Measurements from ENCODE around the gene LGI4.
A peak's percentile ranks its signal among the peaks of the same experiment; 100 is the strongest.

Gene LGI4

GRCh38 chr19:35118268-35119020 is 16.4 kb downstream of the LGI4 start:
- H3K4me3 ChIP-seq (ENCODE audit: low read depth, low read length): no peak overlapping the region
- DNase-seq (ENCODE audit: low read depth): no peak
- in situ Hi-C loops (cut with HindIII; ENCODE audit: low sequenced_read_pairs): no loop called here
- no peak for TF ChIP-seq CTCF (IDR thresholded peaks at IDR 0.05; ENCODE audit: low read depth, low read length, missing control alignments)

DNA sequence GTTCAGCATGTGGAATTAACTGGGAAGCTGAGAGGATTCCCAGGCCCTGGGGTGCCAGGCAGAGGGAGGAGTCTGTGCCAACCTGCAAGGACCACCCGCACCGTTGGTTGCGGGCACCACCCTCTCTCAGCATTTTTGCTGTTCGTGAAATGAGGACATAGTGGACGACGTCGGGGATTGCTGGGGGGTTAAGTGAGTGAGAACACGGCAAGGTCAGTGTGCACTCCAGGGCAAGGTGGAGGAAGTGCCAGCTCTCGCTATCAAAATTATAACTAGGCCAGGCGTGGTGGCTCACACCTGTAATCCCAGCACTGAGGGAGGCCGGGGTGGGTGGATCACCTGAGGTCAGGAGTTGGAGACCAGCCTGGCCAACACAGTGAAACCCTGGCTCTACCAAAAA is 17.1 kb downstream of the LGI4 start:
- no peak for DNase-seq (ENCODE audit: low read depth)
- in situ Hi-C loops (cut with HindIII; ENCODE audit: low sequenced_read_pairs): no loop called here
- no peak overlapping the region for H3K4me3 ChIP-seq (ENCODE audit: low read depth, low read length)

GRCh38 chr19:35117116-35117515 is 17.7 kb downstream of the LGI4 start:
- TF ChIP-seq CTCF (IDR thresholded peaks at IDR 0.05; ENCODE audit: low read depth, low read length, missing control alignments): no peak
- in situ Hi-C loops (cut with HindIII; ENCODE audit: low sequenced_read_pairs): no loop called here
- DNase-seq (ENCODE audit: low read depth): no peak
- H3K4me3 ChIP-seq (ENCODE audit: low read depth, low read length): no peak overlapping the region

More for the DNA sequence above, 17.1 kb downstream of the LGI4 start:
- TF ChIP-seq CTCF (IDR thresholded peaks at IDR 0.05; ENCODE audit: low read depth, low read length, missing control alignments): no peak

GRCh38 chr19:35116072-35116801 is 18.6 kb downstream of the LGI4 start:
- in situ Hi-C loops (cut with HindIII; ENCODE audit: low sequenced_read_pairs): no loop called here
- no peak for TF ChIP-seq CTCF (IDR thresholded peaks at IDR 0.05; ENCODE audit: low read depth, low read length, missing control alignments)
- DNase-seq (ENCODE audit: low read depth): no peak
- H3K4me3 ChIP-seq (ENCODE audit: low read depth, low read length): no peak overlapping the region

DNA sequence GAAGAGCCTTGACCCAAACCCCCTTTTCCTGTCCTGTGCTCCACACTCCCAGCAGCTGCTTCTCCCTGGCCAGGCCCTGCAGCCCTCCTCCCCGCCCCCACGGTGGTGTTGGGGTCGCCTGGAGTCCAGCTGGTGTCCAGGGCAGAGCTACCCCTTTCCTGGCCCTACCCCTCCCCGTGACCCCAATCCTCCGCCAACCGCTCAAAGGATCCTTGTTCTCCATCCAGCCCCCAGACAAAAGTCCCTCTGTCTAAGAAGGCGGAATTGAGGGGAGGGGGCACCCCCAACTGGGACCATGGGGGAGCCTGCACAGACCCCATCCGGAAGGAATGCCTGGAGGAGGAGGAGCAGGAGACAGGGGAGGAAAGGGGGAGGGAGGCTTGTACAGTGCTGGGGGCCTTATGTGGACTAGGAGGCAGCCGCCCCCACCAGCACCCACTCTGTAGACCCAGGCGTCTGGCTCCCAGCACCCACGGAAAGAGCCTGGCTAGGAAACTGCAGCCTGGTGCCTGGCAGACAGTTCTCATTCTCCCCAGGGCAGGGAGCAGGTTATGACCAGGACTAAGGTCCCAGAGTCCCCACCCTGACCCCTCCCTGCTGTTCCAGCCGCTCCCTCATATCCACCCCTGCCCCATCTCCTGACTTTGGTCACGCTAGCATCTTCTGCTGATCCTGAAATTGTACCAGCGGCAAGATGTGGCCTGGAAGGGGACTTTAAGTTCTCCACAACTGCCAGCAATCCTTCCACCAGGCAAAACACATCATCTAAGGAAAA is 19.5 kb downstream of the LGI4 start, which contains the start of gene FXYD3:
TSS of gene FXYD3 (plus strand) at position 647 of the 775 bp plus-strand sequence. CDS start 3,554 bp downstream, outside the sequence.
- in situ Hi-C loops (cut with HindIII; ENCODE audit: low sequenced_read_pairs): no loop called here
- H3K4me3 ChIP-seq (ENCODE audit: low read depth, low read length): peak within 1 kb of the TSS; percentile 15
- TF ChIP-seq CTCF (IDR thresholded peaks at IDR 0.05; ENCODE audit: low read depth, low read length, missing control alignments): no peak
- DNase-seq (ENCODE audit: low read depth): no peak

Measured in astrocyte of the cerebellum (primary cell).